ENCODE measurements around the gene SEC23B. TPM values are rescaled to one million over a fixed set of nuclear protein-coding genes. Genes with fewer than 3 reads are reported as not detected.
A peak's percentile ranks its signal among the peaks of the same experiment; 100 is the strongest.

Gene SEC23B
- total and polyA plus RNA-seq, 2 of the 13 experiments (the other 11 are each of a cell fraction or from before 2014, with no cell fraction given), result 114 to 120 TPM

DNA sequence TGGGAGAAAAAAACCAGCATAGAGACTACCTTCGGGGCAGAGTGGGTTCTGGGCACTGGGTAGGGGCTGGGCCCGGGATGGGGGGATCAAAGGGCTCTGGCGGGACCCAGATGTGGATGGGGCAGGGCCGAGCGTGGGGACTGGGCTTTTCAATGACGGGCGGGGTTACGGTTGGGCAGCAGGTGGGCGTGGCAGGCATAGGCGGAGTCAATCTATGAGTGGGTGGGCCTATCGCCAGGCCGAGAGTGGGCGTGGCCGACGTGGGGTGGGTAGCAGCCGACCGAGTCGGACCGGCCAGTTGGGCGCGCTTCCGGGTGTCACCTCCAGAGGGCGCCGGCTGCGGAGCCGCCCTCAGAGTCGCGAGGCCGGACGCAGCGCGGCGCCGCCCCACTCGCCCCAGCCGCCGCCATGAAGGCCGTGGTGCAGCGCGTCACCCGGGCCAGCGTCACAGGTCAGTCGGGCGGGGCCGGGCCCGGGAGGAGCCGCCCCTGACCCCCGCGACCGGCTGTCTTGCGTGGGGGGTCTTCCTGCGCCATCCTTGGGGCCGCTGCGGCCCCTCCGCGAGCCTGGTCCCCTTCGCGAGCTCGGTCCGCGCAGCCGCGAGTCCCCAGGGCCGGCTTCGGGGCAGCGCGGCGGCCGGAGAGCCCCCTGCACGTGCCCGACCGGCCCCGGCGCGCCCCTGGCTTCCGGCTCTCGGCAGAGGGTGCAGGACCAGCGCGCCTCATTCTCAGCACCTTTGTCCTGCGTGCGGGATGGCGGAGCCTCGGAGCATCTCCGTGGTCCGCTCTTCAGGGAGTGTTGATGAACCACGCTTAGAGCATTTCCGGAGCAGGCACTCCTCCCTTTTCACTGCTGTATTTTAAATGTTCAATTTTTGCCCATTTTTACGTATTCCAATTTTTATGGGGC, 80.2 kb downstream of the SEC23B start, which contains the start of gene DTD1 (continued):
- TF ChIP-seq BRCA1 (CRISPR knock-in tag; IDR thresholded peaks at IDR 0.05), result peak; percentile 65; the same call in 1 of the 2 replicates
- TF ChIP-seq THAP7 (CRISPR knock-in tag; IDR thresholded peaks at IDR 0.05), result no peak; the same call in 1 of the 2 replicates
- no peak for TF ChIP-seq ZNF280B (CRISPR knock-in tag; IDR thresholded peaks at IDR 0.05; ENCODE audit: borderline replicate concordance)
- peak; percentile 35 for TF ChIP-seq FOXA3 (CRISPR knock-in tag; IDR thresholded peaks at IDR 0.05)
- TF ChIP-seq TEAD3 (CRISPR knock-in tag; optimal IDR thresholded peaks at IDR 0.05; ENCODE audit: borderline replicate concordance), result peak; percentile 42

DNA sequence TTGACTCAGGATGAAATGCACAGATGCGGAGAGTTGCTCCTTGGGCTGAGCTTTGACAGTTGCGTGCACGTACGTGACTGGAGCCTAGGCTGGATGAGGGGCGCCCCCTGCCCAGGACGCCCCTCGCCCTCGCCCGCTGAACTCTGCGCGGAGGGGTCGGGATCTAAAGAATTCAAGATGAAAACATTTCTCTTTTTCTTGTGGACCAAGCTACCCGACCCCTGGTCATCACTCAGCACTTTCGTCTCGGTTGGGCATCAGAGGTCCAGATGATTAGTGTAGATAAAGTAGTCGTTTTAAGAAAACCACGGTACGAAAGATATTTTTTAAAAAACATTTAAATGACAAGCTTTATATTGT, 80.8 kb downstream of the SEC23B start:
- H4K20me1 ChIP-seq (ENCODE audit: insufficient read depth, low read length), result no peaks in the 10 kb centered on the region
- POLR2A ChIA-PET, result interaction anchor here (0.9 to 1.5 kb wide), 3 partner anchors 24 to 122 kb away, joined by 4 to 6 read pairs (median 5); partner anchors contain the start of genes DZANK1, POLR3F and SEC23B
- peaks cover 50% of the 10 kb centered on the region for H3K4me1 ChIP-seq (ENCODE audit: insufficient read depth, low read length)
- H3K27ac ChIP-seq (ENCODE audit: extremely low read length, insufficient read depth, low read length), result peak overlapping the region; percentile 36
- peak overlapping the region; percentile 74 for H2AFZ ChIP-seq (ENCODE audit: low read length)
- H3K9me3 ChIP-seq (ENCODE audit: low read length), result no peaks in the 10 kb centered on the region
- H3K4me3 ChIP-seq (replicated peaks in 1 of 3; ENCODE audit: insufficient read depth in 1 of 3, low read depth in 2 of 3, low read length in 3 of 3), result peak overlapping the region; percentile 67 to 80 (median 80)
- H3K9ac ChIP-seq (ENCODE audit: insufficient read depth, low read depth, low read length), result peak overlapping the region; percentile 74
- FAIRE-seq (no peak), ATAC-seq (peak; percentile 16), DNase-seq (ENCODE audit: low spot score) (no peak)
- CTCF ChIA-PET (ENCODE audit: low intra/inter-chr PET ratio, low total read pairs), result no interaction called here
- peaks cover 4% of the 10 kb centered on the region for H3K79me2 ChIP-seq (ENCODE audit: insufficient read depth, low read length)
- no peaks in the 10 kb centered on the region for H3K27me3 ChIP-seq (ENCODE audit: control insufficient read depth in 1 of 2, insufficient read depth in 2 of 2, low read length in 2 of 2)
- intact Hi-C loops (cut with micrococcal nuclease; ENCODE audit: unreplicated experiment), result loop anchor here (5.0 kb wide), 2 partner anchors 121 to 204 kb away; partner anchors contain the start of genes DZANK1 and POLR3F
- H3K36me3 ChIP-seq (replicated peaks in 1 of 2; ENCODE audit: control insufficient read depth in 1 of 2, insufficient read depth in 2 of 2, low read length in 2 of 2), result 0 out of 5 replicates have a peak, but pooled peaks cover 0 to under 1% of the 10 kb centered on the region in 2 experiments
- H3K4me2 ChIP-seq (ENCODE audit: low read depth, low read length), result peak overlapping the region; percentile 95
- 9% methylated on average over 18 of the region's 18 CpGs for WGBS (ENCODE audit: low lambda C conversion rate)
- TSS peak; percentile 54 for BruUV-seq (replicated peaks)
- in situ Hi-C loops (cut with HindIII; ENCODE audit: extremely low pct_ligation_motif_present, low pct_unique_long_range_greater_than_20kb), result no loop called here
- TF ChIP-seq SNAI1 (CRISPR knock-in tag; IDR thresholded peaks at IDR 0.05; ENCODE audit: borderline replicate concordance) (0 out of 2 replicates have a peak, but pooled peaks have one; percentile 41), HNRNPLL (IDR thresholded peaks at IDR 0.05; ENCODE audit: low read depth, low read length, poor library complexity, severe bottlenecking) (peak; percentile 59), ZZZ3 (CRISPR knock-in tag; IDR thresholded peaks at IDR 0.05; ENCODE audit: borderline replicate concordance) (no peak), ZNF703 (CRISPR knock-in tag; IDR thresholded peaks at IDR 0.05; ENCODE audit: borderline replicate concordance) (0 out of 2 replicates have a peak, but pooled peaks have one; percentile 0), MEIS1 (CRISPR knock-in tag; IDR thresholded peaks at IDR 0.05; ENCODE audit: borderline replicate concordance) (no peak), ZNF790 (CRISPR knock-in tag; IDR thresholded peaks at IDR 0.05; ENCODE audit: borderline replicate concordance) (no peak), HDAC2 (CRISPR knock-in tag; IDR thresholded peaks at IDR 0.05) (peak; percentile 19; the same call in 1 of the 2 replicates), SALL1 (CRISPR knock-in tag; IDR thresholded peaks at IDR 0.05) (0 out of 2 replicates have a peak, but pooled peaks have one; percentile 5), ETV5 (CRISPR knock-in tag; IDR thresholded peaks at IDR 0.05; ENCODE audit: borderline replicate concordance) (0 out of 2 replicates have a peak, but pooled peaks have one; percentile 0), SOX6 (IDR thresholded peaks at IDR 0.05) (no peak), SOX6 (CRISPR knock-in tag; IDR thresholded peaks at IDR 0.05) (peak; percentile 30; the same call in 1 of the 2 replicates), ZNF501 (CRISPR knock-in tag; IDR thresholded peaks at IDR 0.05) (0 out of 2 replicates have a peak, but pooled peaks have one; percentile 3)
- TF ChIP-seq, protein P1, sequence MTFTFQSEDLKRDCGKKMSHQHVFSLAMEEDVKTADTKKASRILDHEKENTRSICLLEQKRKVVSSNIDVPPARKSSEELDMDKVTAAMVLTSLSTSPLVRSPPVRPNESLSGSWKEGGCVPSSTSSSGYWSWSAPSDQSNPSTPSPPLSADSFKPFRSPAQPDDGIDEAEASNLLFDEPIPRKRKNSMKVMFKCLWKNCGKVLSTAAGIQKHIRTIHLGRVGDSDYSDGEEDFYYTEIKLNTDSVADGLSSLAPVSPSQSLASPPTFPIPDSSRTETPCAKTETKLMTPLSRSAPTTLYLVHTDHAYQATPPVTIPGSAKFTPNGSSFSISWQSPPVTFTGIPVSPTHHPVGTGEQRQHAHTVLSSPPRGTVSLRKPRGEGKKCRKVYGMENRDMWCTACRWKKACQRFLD (CRISPR knock-in tag; IDR thresholded peaks at IDR 0.05; ENCODE audit: borderline replicate concordance), result 0 out of 2 replicates have a peak, but pooled peaks have one; percentile 7
